Measurements from ENCODE around the gene NDNF. TPM values are rescaled to one million over a fixed set of nuclear protein-coding genes. Genes with fewer than 3 reads are reported as not detected.

The NDNF gene
- total RNA-seq, 4 donors from 2014 or later, result 2.9 to 6.7 (median 4.8) TPM

DNA sequence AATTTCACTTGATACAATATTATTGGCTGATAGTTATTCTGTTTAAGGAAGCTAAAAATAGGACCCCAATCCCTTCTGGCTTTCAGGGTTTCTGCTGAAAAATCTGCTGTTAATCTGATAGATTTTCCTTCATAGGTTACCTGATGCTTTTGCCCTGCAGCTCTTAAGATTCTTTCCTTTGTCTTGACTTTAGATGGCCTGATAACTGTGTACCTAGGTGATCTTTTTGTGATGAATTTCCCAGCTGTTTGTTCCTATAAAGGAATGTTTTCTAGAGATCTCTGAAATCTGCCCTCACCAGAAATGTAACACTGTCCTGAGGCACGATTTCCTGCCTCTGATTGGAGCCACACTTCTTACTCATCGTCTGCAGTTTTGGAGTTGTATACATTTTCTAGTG, 80.5 kb downstream of the NDNF start:
- no peak overlapping the region for H3K4me3 ChIP-seq (ENCODE audit: low read depth, poor library complexity, severe bottlenecking)
- DNase-seq (ENCODE audit: low spot score in 2 of 2), result no peak
- 43 to 59% methylated on average over 2 of the region's 2 CpGs for WGBS, 2 donors
- intact Hi-C loops (cut with DNase I; ENCODE audit: low total_unique reads), result no loop called here
- TF ChIP-seq, protein P1, sequence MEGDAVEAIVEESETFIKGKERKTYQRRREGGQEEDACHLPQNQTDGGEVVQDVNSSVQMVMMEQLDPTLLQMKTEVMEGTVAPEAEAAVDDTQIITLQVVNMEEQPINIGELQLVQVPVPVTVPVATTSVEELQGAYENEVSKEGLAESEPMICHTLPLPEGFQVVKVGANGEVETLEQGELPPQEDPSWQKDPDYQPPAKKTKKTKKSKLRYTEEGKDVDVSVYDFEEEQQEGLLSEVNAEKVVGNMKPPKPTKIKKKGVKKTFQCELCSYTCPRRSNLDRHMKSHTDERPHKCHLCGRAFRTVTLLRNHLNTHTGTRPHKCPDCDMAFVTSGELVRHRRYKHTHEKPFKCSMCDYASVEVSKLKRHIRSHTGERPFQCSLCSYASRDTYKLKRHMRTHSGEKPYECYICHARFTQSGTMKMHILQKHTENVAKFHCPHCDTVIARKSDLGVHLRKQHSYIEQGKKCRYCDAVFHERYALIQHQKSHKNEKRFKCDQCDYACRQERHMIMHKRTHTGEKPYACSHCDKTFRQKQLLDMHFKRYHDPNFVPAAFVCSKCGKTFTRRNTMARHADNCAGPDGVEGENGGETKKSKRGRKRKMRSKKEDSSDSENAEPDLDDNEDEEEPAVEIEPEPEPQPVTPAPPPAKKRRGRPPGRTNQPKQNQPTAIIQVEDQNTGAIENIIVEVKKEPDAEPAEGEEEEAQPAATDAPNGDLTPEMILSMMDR (IDR thresholded peaks at IDR 0.05), result no peak
- TF ChIP-seq POLR2A (IDR thresholded peaks at IDR 0.05), result no peak

DNA sequence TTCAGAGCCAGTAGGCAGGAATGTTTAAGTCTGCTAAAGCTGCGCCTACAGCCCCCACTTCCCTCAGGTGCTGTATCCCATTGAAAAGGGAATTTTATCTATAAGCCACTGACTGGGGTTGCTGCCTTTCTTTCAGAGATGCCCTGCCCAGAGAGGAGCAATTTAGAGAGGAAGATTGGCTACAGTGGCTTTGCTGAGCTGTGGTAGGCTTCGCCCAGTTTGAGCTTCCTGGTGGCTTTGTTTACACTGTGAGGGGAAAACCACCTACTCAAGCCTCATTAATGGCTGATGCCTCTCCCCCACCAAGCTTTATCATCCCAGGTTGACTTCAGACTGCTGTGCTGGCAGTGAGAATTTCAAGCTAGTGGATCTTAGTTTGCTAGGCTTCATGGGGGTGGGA, 82.1 kb downstream of the NDNF start:
- no peak for TF ChIP-seq POLR2A (IDR thresholded peaks at IDR 0.05)
- TF ChIP-seq, protein P1 (IDR thresholded peaks at IDR 0.05), result no peak
- no peak for DNase-seq (ENCODE audit: low spot score in 2 of 2)
- intact Hi-C loops (cut with DNase I; ENCODE audit: low total_unique reads), result no loop called here
- whole genome bisulfite sequencing, 2 donors, result 88 to 98% methylated on average over 2 of the region's 2 CpGs
- H3K4me3 ChIP-seq (ENCODE audit: low read depth, poor library complexity, severe bottlenecking), result no peak overlapping the region

Other genes starting within 250 kb of the NDNF start
- 1 to 10 TPM; 1.2 to 6.9 (median 4.4) TPM for gene PRDM5, start 149.8 kb downstream of the NDNF start, total RNA-seq
- gene TNIP3, start 91.8 kb upstream of the NDNF start, total RNA-seq, result not detected

All from lower leg skin (tissue), 4 donors.